GM12878 (cell line): Measurements from ENCODE around the gene ENTREP3. TPM values are rescaled to one million over a fixed set of nuclear protein-coding genes. Genes with fewer than 3 reads are reported as not detected.

Experiments
- FOXM1 ChIP-seq: IDR thresholded peaks from 2 replicates; pipeline ENCODE4 v1.6.1; 2012; ENCODE audit warnings: low read depth, mild to moderate bottlenecking, inconsistent platforms, low read length, moderate library complexity
- POLR2AphosphoS5 ChIP-seq: IDR thresholded peaks from 2 replicates; pipeline ENCODE4 v1.6.1; 2011; ENCODE audit warnings: mild to moderate bottlenecking, low read length, inconsistent platforms
- RBBP5 ChIP-seq: fragments of 200-600 bp; sonication (generic); conservative IDR thresholded peaks from 2 replicates; pipeline ENCODE4 v1.6.1; 2016
- RFX5 ChIP-seq: IDR thresholded peaks from 2 replicates; pipeline ENCODE4 v1.6.1; 2011; ENCODE audit warnings: low read depth, low read length, improper control_type of control experiment
- SIN3A ChIP-seq: IDR thresholded peaks from 2 replicates; pipeline ENCODE4 v1.6.1; 2012; ENCODE audit warnings: low read depth, low read length, improper control_type of control experiment
- SMAD5 ChIP-seq: IDR thresholded peaks from 2 replicates; pipeline ENCODE4 v1.6.1; 2016; ENCODE audit warnings: antibody characterized with exemption, low read depth
- YY1 ChIP-seq: IDR thresholded peaks from 2 replicates; pipeline ENCODE4 v1.6.1; 2011; ENCODE audit warnings: low read depth, mild to moderate bottlenecking, low read length
- polyA plus RNA-seq, 11 experiments: library from polyadenylated mRNA; depleted of rRNA in 4 of 11; unstranded in 6 of 11; stranded (reverse) in 5 of 11; fragments of >200 nt; fragmentation: Nextera tagmentation in 4 of 11; fragmentation: Illumina TruSeq in 1 of 11; extraction: Ambion mirVana in 4 of 11; extraction: Trizol in 1 of 11; gene quantifications; 1 replicate in 1 of 11; 2 replicates in 10 of 11; pipeline versions ENCODE4 v1.2.1 to v1.2.3, GENCODE V29; 2011 to 2016; ENCODE audit warnings: inconsistent platforms in 2 of 11, missing spikeins in 2 of 11, low read depth in 1 of 11
- total RNA-seq, 4 experiments: library from RNA; depleted of rRNA in 3 of 4; stranded (reverse); fragments of >200 nt in 3 of 4; fragmentation: Illumina TruSeq in 1 of 4; extraction: Trizol in 1 of 4; gene quantifications; 2 replicates each; pipeline versions ENCODE4 v1.2.1 to v1.2.3, GENCODE V29; 2013 to 2021
- TF ChIP-seq, protein P1 (sequence below): fragments of 450-650 bp; IDR thresholded peaks from 2 replicates; pipeline ENCODE4 v1.6.1; 2017; ENCODE audit warnings: mild to moderate bottlenecking, moderate library complexity
- TF ChIP-seq, protein P2 (sequence below): fragments of 450-650 bp; IDR thresholded peaks from 2 replicates; pipeline ENCODE4 v1.6.1; 2016; ENCODE audit warnings: mild to moderate bottlenecking
- TF ChIP-seq, protein P3 (sequence below): IDR thresholded peaks from 2 replicates; pipeline ENCODE4 v1.6.1; 2012; ENCODE audit warnings: low read depth, low read length, improper control_type of control experiment

ENTREP3 gene
- total and polyA plus RNA-seq, 10 of the 15 experiments (the other 5 are each of a cell fraction or from before 2014, with no cell fraction given) = 1.7 to 31.8 (median 3.9) TPM

- TF ChIP-seq POLR2AphosphoS5 = no peak
- TF ChIP-seq, protein P1, sequence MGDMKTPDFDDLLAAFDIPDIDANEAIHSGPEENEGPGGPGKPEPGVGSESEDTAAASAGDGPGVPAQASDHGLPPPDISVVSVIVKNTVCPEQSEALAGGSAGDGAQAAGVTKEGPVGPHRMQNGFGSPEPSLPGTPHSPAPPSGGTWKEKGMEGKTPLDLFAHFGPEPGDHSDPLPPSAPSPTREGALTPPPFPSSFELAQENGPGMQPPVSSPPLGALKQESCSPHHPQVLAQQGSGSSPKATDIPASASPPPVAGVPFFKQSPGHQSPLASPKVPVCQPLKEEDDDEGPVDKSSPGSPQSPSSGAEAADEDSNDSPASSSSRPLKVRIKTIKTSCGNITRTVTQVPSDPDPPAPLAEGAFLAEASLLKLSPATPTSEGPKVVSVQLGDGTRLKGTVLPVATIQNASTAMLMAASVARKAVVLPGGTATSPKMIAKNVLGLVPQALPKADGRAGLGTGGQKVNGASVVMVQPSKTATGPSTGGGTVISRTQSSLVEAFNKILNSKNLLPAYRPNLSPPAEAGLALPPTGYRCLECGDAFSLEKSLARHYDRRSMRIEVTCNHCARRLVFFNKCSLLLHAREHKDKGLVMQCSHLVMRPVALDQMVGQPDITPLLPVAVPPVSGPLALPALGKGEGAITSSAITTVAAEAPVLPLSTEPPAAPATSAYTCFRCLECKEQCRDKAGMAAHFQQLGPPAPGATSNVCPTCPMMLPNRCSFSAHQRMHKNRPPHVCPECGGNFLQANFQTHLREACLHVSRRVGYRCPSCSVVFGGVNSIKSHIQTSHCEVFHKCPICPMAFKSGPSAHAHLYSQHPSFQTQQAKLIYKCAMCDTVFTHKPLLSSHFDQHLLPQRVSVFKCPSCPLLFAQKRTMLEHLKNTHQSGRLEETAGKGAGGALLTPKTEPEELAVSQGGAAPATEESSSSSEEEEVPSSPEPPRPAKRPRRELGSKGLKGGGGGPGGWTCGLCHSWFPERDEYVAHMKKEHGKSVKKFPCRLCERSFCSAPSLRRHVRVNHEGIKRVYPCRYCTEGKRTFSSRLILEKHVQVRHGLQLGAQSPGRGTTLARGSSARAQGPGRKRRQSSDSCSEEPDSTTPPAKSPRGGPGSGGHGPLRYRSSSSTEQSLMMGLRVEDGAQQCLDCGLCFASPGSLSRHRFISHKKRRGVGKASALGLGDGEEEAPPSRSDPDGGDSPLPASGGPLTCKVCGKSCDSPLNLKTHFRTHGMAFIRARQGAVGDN = no peak
- no peak for TF ChIP-seq FOXM1
- TF ChIP-seq RFX5 = no peak
- no peak for TF ChIP-seq YY1
- TF ChIP-seq SMAD5 = no peak
- TF ChIP-seq, protein P2, sequence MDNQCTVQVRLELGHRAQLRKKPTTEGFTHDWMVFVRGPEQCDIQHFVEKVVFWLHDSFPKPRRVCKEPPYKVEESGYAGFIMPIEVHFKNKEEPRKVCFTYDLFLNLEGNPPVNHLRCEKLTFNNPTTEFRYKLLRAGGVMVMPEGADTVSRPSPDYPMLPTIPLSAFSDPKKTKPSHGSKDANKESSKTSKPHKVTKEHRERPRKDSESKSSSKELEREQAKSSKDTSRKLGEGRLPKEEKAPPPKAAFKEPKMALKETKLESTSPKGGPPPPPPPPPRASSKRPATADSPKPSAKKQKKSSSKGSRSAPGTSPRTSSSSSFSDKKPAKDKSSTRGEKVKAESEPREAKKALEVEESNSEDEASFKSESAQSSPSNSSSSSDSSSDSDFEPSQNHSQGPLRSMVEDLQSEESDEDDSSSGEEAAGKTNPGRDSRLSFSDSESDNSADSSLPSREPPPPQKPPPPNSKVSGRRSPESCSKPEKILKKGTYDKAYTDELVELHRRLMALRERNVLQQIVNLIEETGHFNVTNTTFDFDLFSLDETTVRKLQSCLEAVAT = no peak
- no peak for TF ChIP-seq SIN3A
- TF ChIP-seq, protein P3, sequence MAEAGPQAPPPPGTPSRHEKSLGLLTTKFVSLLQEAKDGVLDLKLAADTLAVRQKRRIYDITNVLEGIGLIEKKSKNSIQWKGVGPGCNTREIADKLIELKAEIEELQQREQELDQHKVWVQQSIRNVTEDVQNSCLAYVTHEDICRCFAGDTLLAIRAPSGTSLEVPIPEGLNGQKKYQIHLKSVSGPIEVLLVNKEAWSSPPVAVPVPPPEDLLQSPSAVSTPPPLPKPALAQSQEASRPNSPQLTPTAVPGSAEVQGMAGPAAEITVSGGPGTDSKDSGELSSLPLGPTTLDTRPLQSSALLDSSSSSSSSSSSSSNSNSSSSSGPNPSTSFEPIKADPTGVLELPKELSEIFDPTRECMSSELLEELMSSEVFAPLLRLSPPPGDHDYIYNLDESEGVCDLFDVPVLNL = no peak
- no peak for TF ChIP-seq RBBP5
Observed at GRCh38 chr1:155241841-155242264, 13.4 kb downstream of the ENTREP3 start (continued).
